SK-N-SH treated with all-trans-retinoic acid at 6 μM for 48 hours (cell line): ENCODE results near the gene MYO1A.

Experiments
- ATAC-seq: fragments of 200-7000 bp; cut with Tn5 transposase; 3 replicates; pipeline ENCODE4 v1.9.1; 2020; ENCODE audit warnings: mild to moderate bottlenecking, moderate library complexity
- ARNTL ChIP-seq: fragments of 450-650 bp; formaldehyde crosslinking; IDR thresholded peaks from 2 replicates; pipeline ENCODE4 v1.5.0; 2020; ENCODE audit warnings: low read depth, mild to moderate bottlenecking, moderate library complexity, borderline replicate concordance
- BACH2 ChIP-seq: fragments of 250-450 bp; sonication (Bioruptor Pico); IDR thresholded peaks from 2 replicates; pipeline ENCODE4 v1.9.0; 2021; ENCODE audit warnings: mild to moderate bottlenecking, borderline replicate concordance
- CSDC2 ChIP-seq: fragments of 250-450 bp; sonication (Bioruptor Pico); IDR thresholded peaks from 2 replicates; pipeline ENCODE4 v1.5.0; 2020; ENCODE audit warnings: mild to moderate bottlenecking, moderate library complexity
- CSRNP3 ChIP-seq: fragments of 250-450 bp; sonication (Bioruptor Pico); IDR thresholded peaks from 2 replicates; pipeline ENCODE4 v1.5.1; 2021; ENCODE audit warnings: mild to moderate bottlenecking, moderate library complexity
- ESRRG ChIP-seq: fragments of 250-450 bp; sonication (Bioruptor Pico); IDR thresholded peaks from 2 replicates; pipeline ENCODE4 v1.6.1; 2021; ENCODE audit warnings: mild to moderate bottlenecking
- GLIS3 ChIP-seq: fragments of 250-450 bp; sonication (Bioruptor Pico); IDR thresholded peaks from 2 replicates; pipeline ENCODE4 v1.5.0; 2020; ENCODE audit warnings: mild to moderate bottlenecking, moderate library complexity
- OSR1 ChIP-seq: fragments of 250-450 bp; sonication (Bioruptor Pico); IDR thresholded peaks from 2 replicates; pipeline ENCODE4 v1.8.0; 2022; ENCODE audit warnings: moderate library complexity, mild to moderate bottlenecking, inconsistent platforms
- PPARA ChIP-seq: fragments of 250-450 bp; sonication (Bioruptor Pico); IDR thresholded peaks from 2 replicates; pipeline ENCODE4 v1.5.0; 2020; ENCODE audit warnings: mild to moderate bottlenecking, borderline replicate concordance
- RARB ChIP-seq: fragments of 250-450 bp; sonication (Bioruptor Pico); IDR thresholded peaks from 2 replicates; pipeline ENCODE4 v1.8.0; 2021; ENCODE audit warnings: mild to moderate bottlenecking, moderate library complexity
- SNAI2 ChIP-seq: fragments of 250-450 bp; sonication (Bioruptor Pico); IDR thresholded peaks from 2 replicates; pipeline ENCODE4 v1.5.0; 2020; ENCODE audit warnings: mild to moderate bottlenecking, moderate library complexity
- TCF4 ChIP-seq: fragments of 250-450 bp; sonication (Bioruptor Pico); IDR thresholded peaks from 2 replicates; pipeline ENCODE4 v1.8.0; 2021; ENCODE audit warnings: mild to moderate bottlenecking, moderate library complexity, borderline replicate concordance
- TOX ChIP-seq: fragments of 250-450 bp; sonication (Bioruptor Pico); IDR thresholded peaks from 2 replicates; pipeline ENCODE4 v1.8.0; 2021; ENCODE audit warnings: mild to moderate bottlenecking, moderate library complexity, borderline replicate concordance
- ZC3H10 ChIP-seq: fragments of 250-450 bp; sonication (Bioruptor Pico); IDR thresholded peaks from 2 replicates; pipeline ENCODE4 v1.5.1; 2021; ENCODE audit warnings: mild to moderate bottlenecking, moderate library complexity
- ZFP3 ChIP-seq: fragments of 250-450 bp; sonication (Bioruptor Pico); IDR thresholded peaks from 2 replicates; pipeline ENCODE4 v1.5.0; 2020; ENCODE audit warnings: mild to moderate bottlenecking, moderate library complexity
- ZFP30 ChIP-seq: fragments of 450-650 bp; formaldehyde crosslinking; IDR thresholded peaks from 2 replicates; pipeline ENCODE4 v1.5.0; 2022; ENCODE audit warnings: mild to moderate bottlenecking, moderate library complexity
- ZNF565 ChIP-seq: fragments of 450-650 bp; formaldehyde crosslinking; conservative IDR thresholded peaks from 2 replicates; pipeline ENCODE4 v1.5.0; 2020; ENCODE audit warnings: low read depth, mild to moderate bottlenecking, moderate library complexity
- ZNF70 ChIP-seq: fragments of 450-650 bp; formaldehyde crosslinking; IDR thresholded peaks from 2 replicates; pipeline ENCODE4 v1.5.0; 2020; ENCODE audit warnings: mild to moderate bottlenecking, moderate library complexity
- ZNF8 ChIP-seq: fragments of 450-650 bp; formaldehyde crosslinking; IDR thresholded peaks from 2 replicates; pipeline ENCODE4 v1.5.0; 2020; ENCODE audit warnings: mild to moderate bottlenecking, moderate library complexity
- TF ChIP-seq, protein P1 (sequence below): fragments of 250-450 bp; sonication (Bioruptor Pico); IDR thresholded peaks from 2 replicates; pipeline ENCODE4 v1.5.0; 2020; ENCODE audit warnings: mild to moderate bottlenecking, moderate library complexity
- TF ChIP-seq, protein P2 (sequence below): fragments of 250-450 bp; sonication (Bioruptor Pico); IDR thresholded peaks from 2 replicates; pipeline ENCODE4 v1.8.0; 2020; ENCODE audit warnings: mild to moderate bottlenecking, moderate library complexity, borderline replicate concordance
- TF ChIP-seq, protein P3 (sequence below): fragments of 250-450 bp; sonication (Bioruptor Pico); IDR thresholded peaks from 2 replicates; pipeline ENCODE4 v1.8.0; 2021; ENCODE audit warnings: low read depth, mild to moderate bottlenecking, moderate library complexity, borderline replicate concordance

The MYO1A gene

GRCh38 chr12:56980941-56981530, 68.9 kb downstream of the MYO1A start:
- TF ChIP-seq ARNTL (CRISPR knock-in tag) (no peak), PPARA (CRISPR knock-in tag) (no peak), ZFP30 (no peak), ZNF8 (CRISPR knock-in tag) (no peak), TCF4 (CRISPR knock-in tag) (no peak), ZNF70 (CRISPR knock-in tag) (no peak), OSR1 (CRISPR knock-in tag) (no peak), SNAI2 (CRISPR knock-in tag) (no peak), CSDC2 (CRISPR knock-in tag) (no peak), RARB (no peak), BACH2 (no peak), ZNF565 (CRISPR knock-in tag) (no peak), TOX (CRISPR knock-in tag) (no peak), ZFP3 (CRISPR knock-in tag) (no peak), ZC3H10 (no peak), CSRNP3 (CRISPR knock-in tag) (no peak)
- TF ChIP-seq, protein P1, sequence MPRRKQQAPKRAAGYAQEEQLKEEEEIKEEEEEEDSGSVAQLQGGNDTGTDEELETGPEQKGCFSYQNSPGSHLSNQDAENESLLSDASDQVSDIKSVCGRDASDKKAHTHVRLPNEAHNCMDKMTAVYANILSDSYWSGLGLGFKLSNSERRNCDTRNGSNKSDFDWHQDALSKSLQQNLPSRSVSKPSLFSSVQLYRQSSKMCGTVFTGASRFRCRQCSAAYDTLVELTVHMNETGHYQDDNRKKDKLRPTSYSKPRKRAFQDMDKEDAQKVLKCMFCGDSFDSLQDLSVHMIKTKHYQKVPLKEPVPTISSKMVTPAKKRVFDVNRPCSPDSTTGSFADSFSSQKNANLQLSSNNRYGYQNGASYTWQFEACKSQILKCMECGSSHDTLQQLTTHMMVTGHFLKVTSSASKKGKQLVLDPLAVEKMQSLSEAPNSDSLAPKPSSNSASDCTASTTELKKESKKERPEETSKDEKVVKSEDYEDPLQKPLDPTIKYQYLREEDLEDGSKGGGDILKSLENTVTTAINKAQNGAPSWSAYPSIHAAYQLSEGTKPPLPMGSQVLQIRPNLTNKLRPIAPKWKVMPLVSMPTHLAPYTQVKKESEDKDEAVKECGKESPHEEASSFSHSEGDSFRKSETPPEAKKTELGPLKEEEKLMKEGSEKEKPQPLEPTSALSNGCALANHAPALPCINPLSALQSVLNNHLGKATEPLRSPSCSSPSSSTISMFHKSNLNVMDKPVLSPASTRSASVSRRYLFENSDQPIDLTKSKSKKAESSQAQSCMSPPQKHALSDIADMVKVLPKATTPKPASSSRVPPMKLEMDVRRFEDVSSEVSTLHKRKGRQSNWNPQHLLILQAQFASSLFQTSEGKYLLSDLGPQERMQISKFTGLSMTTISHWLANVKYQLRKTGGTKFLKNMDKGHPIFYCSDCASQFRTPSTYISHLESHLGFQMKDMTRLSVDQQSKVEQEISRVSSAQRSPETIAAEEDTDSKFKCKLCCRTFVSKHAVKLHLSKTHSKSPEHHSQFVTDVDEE (CRISPR knock-in tag): no peak
- TF ChIP-seq, protein P2, sequence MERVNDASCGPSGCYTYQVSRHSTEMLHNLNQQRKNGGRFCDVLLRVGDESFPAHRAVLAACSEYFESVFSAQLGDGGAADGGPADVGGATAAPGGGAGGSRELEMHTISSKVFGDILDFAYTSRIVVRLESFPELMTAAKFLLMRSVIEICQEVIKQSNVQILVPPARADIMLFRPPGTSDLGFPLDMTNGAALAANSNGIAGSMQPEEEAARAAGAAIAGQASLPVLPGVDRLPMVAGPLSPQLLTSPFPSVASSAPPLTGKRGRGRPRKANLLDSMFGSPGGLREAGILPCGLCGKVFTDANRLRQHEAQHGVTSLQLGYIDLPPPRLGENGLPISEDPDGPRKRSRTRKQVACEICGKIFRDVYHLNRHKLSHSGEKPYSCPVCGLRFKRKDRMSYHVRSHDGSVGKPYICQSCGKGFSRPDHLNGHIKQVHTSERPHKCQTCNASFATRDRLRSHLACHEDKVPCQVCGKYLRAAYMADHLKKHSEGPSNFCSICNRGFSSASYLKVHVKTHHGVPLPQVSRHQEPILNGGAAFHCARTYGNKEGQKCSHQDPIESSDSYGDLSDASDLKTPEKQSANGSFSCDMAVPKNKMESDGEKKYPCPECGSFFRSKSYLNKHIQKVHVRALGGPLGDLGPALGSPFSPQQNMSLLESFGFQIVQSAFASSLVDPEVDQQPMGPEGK (CRISPR knock-in tag): no peak
- TF ChIP-seq, protein P3, sequence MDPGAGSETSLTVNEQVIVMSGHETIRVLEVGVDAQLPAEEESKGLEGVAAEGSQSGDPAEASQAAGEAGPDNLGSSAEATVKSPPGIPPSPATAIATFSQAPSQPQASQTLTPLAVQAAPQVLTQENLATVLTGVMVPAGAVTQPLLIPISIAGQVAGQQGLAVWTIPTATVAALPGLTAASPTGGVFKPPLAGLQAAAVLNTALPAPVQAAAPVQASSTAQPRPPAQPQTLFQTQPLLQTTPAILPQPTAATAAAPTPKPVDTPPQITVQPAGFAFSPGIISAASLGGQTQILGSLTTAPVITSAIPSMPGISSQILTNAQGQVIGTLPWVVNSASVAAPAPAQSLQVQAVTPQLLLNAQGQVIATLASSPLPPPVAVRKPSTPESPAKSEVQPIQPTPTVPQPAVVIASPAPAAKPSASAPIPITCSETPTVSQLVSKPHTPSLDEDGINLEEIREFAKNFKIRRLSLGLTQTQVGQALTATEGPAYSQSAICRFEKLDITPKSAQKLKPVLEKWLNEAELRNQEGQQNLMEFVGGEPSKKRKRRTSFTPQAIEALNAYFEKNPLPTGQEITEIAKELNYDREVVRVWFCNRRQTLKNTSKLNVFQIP (CRISPR knock-in tag): no peak
- no peak for ATAC-seq

DNA sequence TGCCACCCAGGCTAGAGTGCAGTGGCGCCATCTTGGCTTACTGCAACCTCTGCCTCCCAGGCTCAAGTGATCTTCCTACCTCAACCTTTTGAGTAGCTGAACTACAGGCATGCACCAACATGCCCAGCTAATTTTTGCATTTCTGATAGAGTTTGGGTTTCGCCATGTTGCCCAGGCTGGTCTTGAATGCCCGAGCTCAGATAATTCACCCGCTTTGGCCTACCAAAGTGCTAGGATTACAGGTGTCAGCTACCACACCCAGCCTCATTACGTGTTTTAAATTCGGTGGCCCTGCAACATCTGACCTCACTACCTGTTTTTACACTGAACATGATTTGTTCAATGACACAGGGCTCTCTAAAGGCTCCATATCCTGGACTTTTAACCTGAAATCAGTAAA, 69.7 kb downstream of the MYO1A start:
- TF ChIP-seq ESRRG (CRISPR knock-in tag) (no peak), RARB (no peak), ZFP30 (no peak), ZNF8 (CRISPR knock-in tag) (no peak), ZFP3 (CRISPR knock-in tag) (no peak), CSDC2 (CRISPR knock-in tag) (no peak), ARNTL (CRISPR knock-in tag) (no peak), GLIS3 (CRISPR knock-in tag) (no peak), BACH2 (no peak), TCF4 (CRISPR knock-in tag) (no peak), ZC3H10 (no peak), PPARA (CRISPR knock-in tag) (no peak), TOX (CRISPR knock-in tag) (no peak), OSR1 (CRISPR knock-in tag) (no peak)
- TF ChIP-seq, protein P1 (CRISPR knock-in tag): no peak
- TF ChIP-seq, protein P3 (CRISPR knock-in tag): no peak
- TF ChIP-seq, all 23 proteins: peak for 0
- no peak for ATAC-seq
